A549 (cell line): ENCODE data around the gene ANK2. TPM values are rescaled to one million over a fixed set of nuclear protein-coding genes. Genes with fewer than 3 reads are reported as not detected.

Source experiments
- ATAC-seq, 2 experiments: fragments of 200-7000 bp in 1 of 2; fragments of >200 bp in 1 of 2; cut with Nextera tagmentation in 1 of 2; cut with Tn5 transposase in 1 of 2; 3 replicates each; pipeline versions ENCODE4 v1.8.0 to v1.9.1; 2018 to 2020; ENCODE audit warnings: mild to moderate bottlenecking in 1 of 2, moderate library complexity in 1 of 2
- CTCF ChIA-PET: fragments of 300-600 bp; sonication (Branson Sonifier 250); formaldehyde crosslinking; extraction: SDS; loops from one replicate; lab custom pipeline; 2021; ENCODE audit warnings: antibody characterized with exemption, inconsistent platforms; lab: Yijun Ruan, JAX
- POLR2A ChIA-PET: fragments of 350-600 bp; formaldehyde crosslinking; extraction: SDS; loops from one replicate; lab custom pipeline; 2021; ENCODE audit warnings: antibody characterized with exemption, inconsistent platforms; lab: Yijun Ruan, JAX
- DNase-seq, 2 experiments: peaks; one replicate each; pipeline versions ENCODE4 v3.0.0 to v3.0.0-alpha.2; 2011 to 2016; ENCODE audit warnings: low read depth in 1 of 2, low spot score in 1 of 2
- FAIRE-seq: peaks from 2 replicates; lab custom pipeline; 2011; peaks lifted over from hg19 to GRCh38; lab: Jason Lieb, UNC
- H3K27ac ChIP-seq, 2 experiments: fragments of >200 bp; sonication (Bioruptor Twin); formaldehyde crosslinking; 3 replicates each; pipeline ENCODE4 v1.5.1; 2016 to 2017
- H3K4me1 ChIP-seq: fragments of >200 bp; sonication (Bioruptor Twin); formaldehyde crosslinking; 3 replicates; pipeline ENCODE4 v1.6.1; 2016
- H3K4me2 ChIP-seq: fragments of >200 bp; sonication (Bioruptor Twin); formaldehyde crosslinking; 3 replicates; pipeline ENCODE4 v1.6.1; 2016
- H3K4me3 ChIP-seq: fragments of >200 bp; sonication (Bioruptor Twin); formaldehyde crosslinking; 3 replicates; pipeline ENCODE4 v1.5.1; 2016
- H3K9me3 ChIP-seq: fragments of >200 bp; sonication (Bioruptor Twin); formaldehyde crosslinking; 3 replicates; pipeline ENCODE4 v1.6.1; 2016
- CBX2 ChIP-seq: fragments of 200-600 bp; sonication (generic); IDR thresholded peaks from 2 replicates; pipeline ENCODE4 v1.6.1; 2016; ENCODE audit warnings: low read depth, mild to moderate bottlenecking, borderline replicate concordance
- EHF ChIP-seq: fragments of 250-450 bp; sonication (Bioruptor Pico); IDR thresholded peaks from 2 replicates; pipeline ENCODE4 v1.5.0; 2020; ENCODE audit warnings: mild to moderate bottlenecking
- EP300 ChIP-seq, 2 experiments: fragments of >200 bp; sonication (Bioruptor Twin); formaldehyde crosslinking; IDR thresholded peaks; 2 replicates in 1 of 2; 3 replicates in 1 of 2; pipeline ENCODE4 v1.6.1; 2016 to 2017
- FOSB ChIP-seq: fragments of 250-450 bp; sonication (Bioruptor Pico); IDR thresholded peaks from 2 replicates; pipeline ENCODE4 v1.5.0; 2020; ENCODE audit warnings: mild to moderate bottlenecking, moderate library complexity
- FOSL2 ChIP-seq, 2 experiments: fragments of 450-650 bp in 1 of 2; fragments of >200 bp in 1 of 2; sonication (Bioruptor Twin) in 1 of 2; formaldehyde crosslinking; IDR thresholded peaks; 2 replicates each; pipeline versions ENCODE4 v1.5.0 to v1.6.1; 2016 to 2020; ENCODE audit warnings: mild to moderate bottlenecking in 1 of 2, moderate library complexity in 1 of 2
- HEYL ChIP-seq: fragments of 250-450 bp; sonication (Bioruptor Pico); IDR thresholded peaks from 2 replicates; pipeline ENCODE4 v1.8.0; 2021; ENCODE audit warnings: mild to moderate bottlenecking, moderate library complexity
- HOXB5 ChIP-seq: fragments of 250-450 bp; sonication (Bioruptor Pico); IDR thresholded peaks from 2 replicates; pipeline ENCODE4 v1.5.0; 2020; ENCODE audit warnings: mild to moderate bottlenecking, moderate library complexity
- JUNB ChIP-seq: fragments of >200 bp; sonication (Bioruptor Twin); formaldehyde crosslinking; IDR thresholded peaks from 2 replicates; pipeline ENCODE4 v1.6.1; 2016
- KDM1A ChIP-seq: fragments of 200-600 bp; sonication (generic); IDR thresholded peaks from 2 replicates; pipeline ENCODE4 v1.6.1; 2016; ENCODE audit warnings: low read depth, mild to moderate bottlenecking
- MYC ChIP-seq: IDR thresholded peaks from 2 replicates; pipeline ENCODE4 v1.6.1; 2012; ENCODE audit warnings: mild to moderate bottlenecking, inconsistent platforms, low read length, improper control_type of control experiment, borderline replicate concordance
- NFE2L2 ChIP-seq: fragments of 150-350 bp; conservative IDR thresholded peaks from 2 replicates; pipeline ENCODE4 v1.6.1; 2014; ENCODE audit warnings: low read length
- NPAS2 ChIP-seq: fragments of 250-450 bp; sonication (Bioruptor Pico); IDR thresholded peaks from 2 replicates; pipeline ENCODE4 v1.8.0; 2022; ENCODE audit warnings: mild to moderate bottlenecking, moderate library complexity, borderline replicate concordance
- PHF8 ChIP-seq: fragments of 200-600 bp; sonication (generic); IDR thresholded peaks from 2 replicates; pipeline ENCODE4 v1.6.1; 2016; ENCODE audit warnings: low read depth, mild to moderate bottlenecking, antibody characterized with exemption, moderate library complexity, borderline replicate concordance
- POLR2A ChIP-seq: IDR thresholded peaks from 2 replicates; pipeline ENCODE4 v1.6.1; 2012; ENCODE audit warnings: mild to moderate bottlenecking, low read length
- RARB ChIP-seq: fragments of 250-450 bp; sonication (Bioruptor Pico); IDR thresholded peaks from 2 replicates; pipeline ENCODE4 v1.8.0; 2021; ENCODE audit warnings: mild to moderate bottlenecking, moderate library complexity
- RFX5 ChIP-seq: fragments of 450-650 bp; IDR thresholded peaks from 2 replicates; pipeline ENCODE4 v1.7.1; 2014; ENCODE audit warnings: antibody characterized with exemption, mild to moderate bottlenecking, moderate library complexity
- ZC3H11A ChIP-seq: fragments of 450-650 bp; IDR thresholded peaks from 2 replicates; pipeline ENCODE4 v1.6.1; 2014; ENCODE audit warnings: antibody characterized with exemption, mild to moderate bottlenecking
- WGBS: methylation state at CpG from one replicate; pipeline ENCODE4 v1.1.6; 2017; ENCODE audit errors: missing lambda C conversion rate; 5-methylcytosine and 5-hydroxymethylcytosine counted together
- polyA plus RNA-seq, 4 experiments: library from polyadenylated mRNA; depleted of rRNA in 3 of 4; stranded (reverse); fragments of >200 nt; fragmentation: RNase III in 1 of 4; extraction: RNeasy Plus Mini Kit Qiagen cat#74134 plus additional on column Dnase treatment in 1 of 4; gene quantifications; 2 replicates in 3 of 4; 3 replicates in 1 of 4; pipeline ENCODE4 v1.2.3, GENCODE V29; 2011 to 2017
- TF ChIP-seq, protein P1 (sequence below): fragments of >200 bp; sonication (Bioruptor Twin); formaldehyde crosslinking; IDR thresholded peaks from 2 replicates; pipeline ENCODE4 v1.6.1; 2016
- TF ChIP-seq, protein P2 (sequence below): IDR thresholded peaks from 2 replicates; pipeline ENCODE4 v1.6.1; 2012
- TF ChIP-seq, protein P3 (sequence below): fragments of 150-350 bp; IDR thresholded peaks from 2 replicates; pipeline ENCODE4 v1.6.1; 2014; ENCODE audit warnings: low read depth, mild to moderate bottlenecking, low read length
- TF ChIP-seq, protein P4 (sequence below): fragments of 450-650 bp; IDR thresholded peaks from 2 replicates; pipeline ENCODE4 v1.6.1; 2014; ENCODE audit warnings: antibody characterized with exemption

The ANK2 gene
- polyA plus RNA-seq, 2 of the 4 experiments (the other 2 are of a cell fraction): 1.4 to 3.1 TPM

DNA sequence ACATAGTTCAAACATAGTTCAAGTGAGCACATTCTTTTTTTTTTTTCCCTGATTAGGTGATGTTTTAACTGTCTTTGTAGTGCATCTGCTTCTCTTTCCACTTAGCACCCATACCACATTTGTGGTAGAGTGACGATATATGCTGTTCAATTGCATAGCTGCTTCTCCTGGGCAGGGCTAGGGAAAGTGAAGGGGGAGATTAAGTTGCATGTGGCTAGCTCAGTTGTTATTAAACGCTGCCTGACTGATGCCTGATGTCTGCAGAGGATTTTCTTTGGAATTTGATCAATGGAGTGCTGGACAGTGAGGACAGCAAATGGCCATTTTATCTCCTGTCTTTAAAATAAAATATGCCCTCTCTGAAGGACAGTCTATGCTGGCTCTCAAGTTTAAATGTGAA, 63.7 kb downstream of the ANK2 start (continued):
- TF ChIP-seq POLR2A (no peak), KDM1A (no peak), CBX2 (no peak), HEYL (CRISPR knock-in tag) (no peak), EP300 (IDR thresholded peaks at IDR 0.05) (no peak), HOXB5 (CRISPR knock-in tag) (no peak)
- TF ChIP-seq, protein P1, sequence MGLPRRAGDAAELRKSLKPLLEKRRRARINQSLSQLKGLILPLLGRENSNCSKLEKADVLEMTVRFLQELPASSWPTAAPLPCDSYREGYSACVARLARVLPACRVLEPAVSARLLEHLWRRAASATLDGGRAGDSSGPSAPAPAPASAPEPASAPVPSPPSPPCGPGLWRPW: no peak
- TF ChIP-seq, protein P2, sequence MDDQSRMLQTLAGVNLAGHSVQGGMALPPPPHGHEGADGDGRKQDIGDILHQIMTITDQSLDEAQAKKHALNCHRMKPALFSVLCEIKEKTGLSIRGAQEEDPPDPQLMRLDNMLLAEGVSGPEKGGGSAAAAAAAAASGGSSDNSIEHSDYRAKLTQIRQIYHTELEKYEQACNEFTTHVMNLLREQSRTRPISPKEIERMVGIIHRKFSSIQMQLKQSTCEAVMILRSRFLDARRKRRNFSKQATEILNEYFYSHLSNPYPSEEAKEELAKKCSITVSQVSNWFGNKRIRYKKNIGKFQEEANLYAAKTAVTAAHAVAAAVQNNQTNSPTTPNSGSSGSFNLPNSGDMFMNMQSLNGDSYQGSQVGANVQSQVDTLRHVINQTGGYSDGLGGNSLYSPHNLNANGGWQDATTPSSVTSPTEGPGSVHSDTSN: no peak

DNA sequence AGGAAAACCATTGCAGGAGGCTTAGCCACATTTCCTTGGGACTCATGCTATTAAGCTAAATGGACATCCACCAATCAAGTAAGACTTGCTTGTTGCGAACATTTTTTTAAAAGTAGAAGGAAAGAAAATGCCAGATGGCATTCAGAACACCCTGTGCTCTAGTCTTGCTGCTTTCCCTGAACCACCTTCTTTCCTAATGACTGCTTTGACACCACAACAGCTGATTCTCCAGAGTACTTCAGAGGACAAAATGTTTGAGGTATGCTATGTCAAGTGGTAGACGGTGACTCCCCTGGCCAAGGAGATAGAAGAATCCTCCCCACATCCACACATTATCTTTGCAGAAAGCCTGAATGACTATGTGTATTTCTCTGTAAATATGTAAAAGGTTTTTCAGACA, 65.4 kb downstream of the ANK2 start:
- 82% methylated on average over 2 of the region's 2 CpGs for WGBS
- DNase-seq (no peak), FAIRE-seq (no peak), ATAC-seq (no peak)
- ChIA-PET POLR2A (no interaction called here), CTCF (no interaction called here)
- TF ChIP-seq, protein P3, sequence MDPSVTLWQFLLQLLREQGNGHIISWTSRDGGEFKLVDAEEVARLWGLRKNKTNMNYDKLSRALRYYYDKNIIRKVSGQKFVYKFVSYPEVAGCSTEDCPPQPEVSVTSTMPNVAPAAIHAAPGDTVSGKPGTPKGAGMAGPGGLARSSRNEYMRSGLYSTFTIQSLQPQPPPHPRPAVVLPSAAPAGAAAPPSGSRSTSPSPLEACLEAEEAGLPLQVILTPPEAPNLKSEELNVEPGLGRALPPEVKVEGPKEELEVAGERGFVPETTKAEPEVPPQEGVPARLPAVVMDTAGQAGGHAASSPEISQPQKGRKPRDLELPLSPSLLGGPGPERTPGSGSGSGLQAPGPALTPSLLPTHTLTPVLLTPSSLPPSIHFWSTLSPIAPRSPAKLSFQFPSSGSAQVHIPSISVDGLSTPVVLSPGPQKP: no peak
- TF ChIP-seq ZC3H11A (no peak), JUNB (no peak), FOSL2 (IDR thresholded peaks at IDR 0.05) (no peak), FOSL2 (CRISPR knock-in tag; IDR thresholded peaks at IDR 0.05) (no peak), CBX2 (no peak), PHF8 (no peak), RFX5 (no peak), NFE2L2 (no peak), RARB (CRISPR knock-in tag) (no peak), NPAS2 (CRISPR knock-in tag) (no peak), EHF (CRISPR knock-in tag) (no peak), HOXB5 (CRISPR knock-in tag) (no peak)
- TF ChIP-seq, protein P1: no peak
- TF ChIP-seq, protein P2: no peak
- Histone ChIP-seq H3K4me3 (no peak overlapping the region), H3K4me2 (no peak overlapping the region), H3K4me1 (no peaks in the 10 kb centered on the region), H3K9me3 (no peaks in the 10 kb centered on the region), H3K27ac (no peak overlapping the region)

DNA sequence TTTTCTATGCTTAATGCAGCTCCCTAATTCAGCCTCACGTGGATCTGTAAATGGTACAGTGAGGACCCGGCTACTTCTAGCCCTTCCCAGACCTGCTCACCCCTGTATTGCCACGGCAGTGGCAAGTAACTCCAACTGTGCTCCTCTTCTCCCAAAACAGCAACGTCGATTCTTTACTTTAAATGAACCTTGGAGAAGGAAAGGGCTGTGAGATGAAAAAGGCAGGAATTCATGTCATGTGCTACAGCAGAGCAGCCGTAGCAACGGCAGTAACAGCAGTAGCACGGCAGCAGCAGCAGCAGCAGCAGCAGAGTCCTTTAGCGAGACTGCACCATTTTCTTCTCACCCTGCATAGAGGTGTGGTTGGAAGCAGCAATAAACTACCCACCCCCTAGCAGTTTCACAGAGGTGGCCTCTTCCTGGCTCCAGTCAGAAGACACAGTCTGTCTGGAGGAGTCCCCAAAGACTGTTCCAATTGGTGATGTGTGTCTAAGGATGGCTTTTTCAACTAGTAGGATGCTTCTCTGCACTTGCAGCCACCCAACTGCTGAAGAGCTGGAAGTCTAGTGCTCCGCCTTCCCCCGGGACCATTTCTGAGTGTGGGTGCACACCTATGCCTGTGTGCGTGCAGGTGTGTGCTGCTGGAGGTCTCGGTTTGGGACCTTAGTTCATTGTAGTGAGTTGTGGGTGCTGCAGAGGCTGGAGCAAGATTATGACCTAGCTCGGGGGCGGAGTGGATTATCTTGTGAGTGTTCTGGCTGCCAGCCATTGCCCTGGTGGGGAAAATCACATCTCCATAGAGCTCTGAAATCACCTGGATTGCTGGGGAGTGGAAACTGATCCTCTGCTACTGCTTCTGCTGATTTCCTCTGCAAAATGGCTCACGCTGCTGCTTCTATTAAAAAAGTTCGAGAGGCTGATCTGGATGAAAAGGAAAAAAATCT, 67.2 kb downstream of the ANK2 start:
- FAIRE-seq (no peak), ATAC-seq (no peak), DNase-seq (no peak)
- H3K4me3 ChIP-seq: no peak overlapping the region
- 53% methylated on average over 15 of the region's 17 CpGs for WGBS
- ChIA-PET POLR2A (no interaction called here), CTCF (no interaction called here)
- no peak overlapping the region for H3K27ac ChIP-seq
- no peak overlapping the region for H3K4me2 ChIP-seq
- no peaks in the 10 kb centered on the region for H3K4me1 ChIP-seq
- TF ChIP-seq HEYL (CRISPR knock-in tag) (no peak), EP300 (IDR thresholded peaks at IDR 0.05) (no peak), MYC (no peak), ZC3H11A (no peak), FOSB (CRISPR knock-in tag) (no peak)
- TF ChIP-seq, protein P4, sequence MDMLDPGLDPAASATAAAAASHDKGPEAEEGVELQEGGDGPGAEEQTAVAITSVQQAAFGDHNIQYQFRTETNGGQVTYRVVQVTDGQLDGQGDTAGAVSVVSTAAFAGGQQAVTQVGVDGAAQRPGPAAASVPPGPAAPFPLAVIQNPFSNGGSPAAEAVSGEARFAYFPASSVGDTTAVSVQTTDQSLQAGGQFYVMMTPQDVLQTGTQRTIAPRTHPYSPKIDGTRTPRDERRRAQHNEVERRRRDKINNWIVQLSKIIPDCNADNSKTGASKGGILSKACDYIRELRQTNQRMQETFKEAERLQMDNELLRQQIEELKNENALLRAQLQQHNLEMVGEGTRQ: no peak
- H3K9me3 ChIP-seq: no peaks in the 10 kb centered on the region
